Cortex of kidney (tissue), 1 donor: ENCODE data around the gene KRTAP10-5.
"Not testable (repeated sequence)": the region's sequence is repeated elsewhere in the genome, so short reads cannot be mapped to it uniquely, and the experiment has no call there.

Source experiments
- DNase-seq: peaks from one replicate; lab custom pipeline; 2025; lab: John Stamatoyannopoulos, UW

The KRTAP10-5 gene

GRCh38 chr21:44580231-44580821, at the start of gene KRTAP10-5:
TSS of gene KRTAP10-5 (minus strand) at chr21:44580604. CDS start at chr21:44580578, 26 bp downstream.
- DNase-seq: not testable (repeated sequence)

GRCh38 chr21:44628707-44629391, 48.4 kb upstream of the KRTAP10-5 start:
- no peak for DNase-seq

- DNase-seq: not testable (repeated sequence)
These were observed 47.4 kb upstream of the KRTAP10-5 start for GRCh38 chr21:44627831-44628233.

GRCh38 chr21:44627181-44627822, 46.9 kb upstream of the KRTAP10-5 start:
- DNase-seq: not testable (repeated sequence)

- no peak for DNase-seq
These were observed 46.3 kb upstream of the KRTAP10-5 start, which contains the start of gene KRTAP10-9 for GRCh38 chr21:44626673-44627143. TSS of gene KRTAP10-9 (plus strand) at chr21:44627093. CDS start at chr21:44627172, 79 bp downstream.

GRCh38 chr21:44626262-44626661, 45.9 kb upstream of the KRTAP10-5 start:
- DNase-seq: no peak

- no peak for DNase-seq
These were observed 45.4 kb upstream of the KRTAP10-5 start for GRCh38 chr21:44625756-44626155.

- no peak for DNase-seq
These were observed 43.2 kb upstream of the KRTAP10-5 start for GRCh38 chr21:44623575-44623974.

GRCh38 chr21:44619886-44620285, 39.5 kb upstream of the KRTAP10-5 start:
- no peak for DNase-seq

GRCh38 chr21:44618909-44619308, 38.5 kb upstream of the KRTAP10-5 start:
- no peak for DNase-seq

- no peak for DNase-seq
These were observed 38.1 kb upstream of the KRTAP10-5 start for GRCh38 chr21:44618504-44618903.

GRCh38 chr21:44617071-44617501, 36.7 kb upstream of the KRTAP10-5 start:
- no peak for DNase-seq

- no peak for DNase-seq
These were observed 36.2 kb upstream of the KRTAP10-5 start for GRCh38 chr21:44616591-44616926.

GRCh38 chr21:44615911-44616590, 35.6 kb upstream of the KRTAP10-5 start:
- no peak for DNase-seq

- no peak for DNase-seq
These were observed 35.1 kb upstream of the KRTAP10-5 start for GRCh38 chr21:44615466-44615865.

GRCh38 chr21:44614961-44615391, 34.6 kb upstream of the KRTAP10-5 start:
- DNase-seq: no peak

GRCh38 chr21:44614161-44614631, 33.8 kb upstream of the KRTAP10-5 start:
- no peak for DNase-seq

GRCh38 chr21:44613386-44614155, 33.2 kb upstream of the KRTAP10-5 start:
- DNase-seq: no peak

- DNase-seq: no peak
These were observed 32.3 kb upstream of the KRTAP10-5 start for GRCh38 chr21:44612669-44613229.

- DNase-seq: no peak
These were observed 31.7 kb upstream of the KRTAP10-5 start, which contains the start of gene KRTAP10-8 for GRCh38 chr21:44612029-44612486. TSS of gene KRTAP10-8 (plus strand) at chr21:44612079. CDS start at chr21:44612101, 22 bp downstream.

GRCh38 chr21:44611551-44611950, 31.1 kb upstream of the KRTAP10-5 start:
- DNase-seq: no peak
